Endothelial cell of umbilical vein (primary cell): ENCODE measurements around the gene PLD4. TPM values are rescaled to one million over a fixed set of nuclear protein-coding genes. Genes with fewer than 3 reads are reported as not detected.

Experiments
- BruUV-seq: library from RNA; stranded (reverse); fragments of 400-500 nt; replicated peaks from 2 replicates; lab custom pipeline; 2021; lab: Mats Ljungman, UMichigan
- CTCF ChIA-PET: fragments of 300-600, 350-600 bp; sonication (Branson Sonifier 250); formaldehyde crosslinking; loops from one replicate; lab custom pipeline; 2021; ENCODE audit warnings: antibody characterized with exemption, inconsistent platforms; lab: Charles Lee
- POLR2A ChIA-PET: fragments of 300-600, 350-600 bp; sonication (Branson Sonifier 250); formaldehyde crosslinking; loops from one replicate; lab custom pipeline; 2021; ENCODE audit warnings: antibody characterized with exemption, inconsistent platforms; lab: Charles Lee
- DNase-seq: peaks from one replicate; pipeline ENCODE4 v3.0.0-alpha.2; 2011; ENCODE audit warnings: low read depth, low spot score
- FAIRE-seq: peaks from 2 replicates; lab custom pipeline; 2011; peaks lifted over from hg19 to GRCh38; lab: Jason Lieb, UNC
- H2AFZ ChIP-seq: 2 replicates; pipeline ENCODE4 v1.6.0; 2012; ENCODE audit warnings: low read depth, low read length, control low read depth, inconsistent platforms
- H3K27ac ChIP-seq: 2 replicates; pipeline ENCODE4 v1.5.1; 2011; ENCODE audit warnings: low read depth, mild to moderate bottlenecking, control low read depth, low read length, moderate library complexity; ENCODE audit not compliant: insufficient read depth
- H3K27me3 ChIP-seq, 2 experiments: 2 replicates each; pipeline versions ENCODE4 v1.6.0 to v1.6.1; 2011; ENCODE audit warnings: low read length in 2 of 2, mixed read lengths in 1 of 2; ENCODE audit not compliant: control insufficient read depth in 2 of 2, insufficient read depth in 2 of 2
- H3K36me3 ChIP-seq, 2 experiments: 2 replicates in 1 of 2; 3 replicates in 1 of 2; pipeline ENCODE4 v1.5.1; 2011; ENCODE audit warnings: low read length in 2 of 2, mild to moderate bottlenecking in 1 of 2, moderate library complexity in 1 of 2; ENCODE audit not compliant: control insufficient read depth in 2 of 2, insufficient read depth in 2 of 2; ENCODE audit errors: extremely low read depth in 1 of 2
- H3K4me1 ChIP-seq: 3 replicates; pipeline ENCODE4 v1.5.1; 2011; ENCODE audit warnings: mild to moderate bottlenecking, low read length; ENCODE audit not compliant: control insufficient read depth, insufficient read depth; ENCODE audit errors: extremely low read depth
- H3K4me2 ChIP-seq: 2 replicates; pipeline ENCODE4 v1.6.1; 2011; ENCODE audit warnings: low read length, control low read depth, mixed read lengths; ENCODE audit not compliant: insufficient read depth
- H3K4me3 ChIP-seq, 3 experiments: fragments of 200-600 bp in 1 of 3; sonication (generic), shearing (Covaris generic) in 1 of 3; replicated peaks in 1 of 3; 2 replicates each; pipeline ENCODE4 v1.5.1; 2011 to 2016; ENCODE audit warnings: control low read depth in 3 of 3, low read length in 3 of 3, mild to moderate bottlenecking in 2 of 3, inconsistent platforms in 1 of 3, low read depth in 1 of 3, moderate library complexity in 1 of 3; ENCODE audit not compliant: insufficient read depth in 1 of 3
- H3K79me2 ChIP-seq: 2 replicates; pipeline ENCODE4 v1.6.0; 2012; ENCODE audit warnings: low read length, inconsistent platforms; ENCODE audit not compliant: control insufficient read depth, insufficient read depth
- H3K9ac ChIP-seq: replicated peaks from 2 replicates; pipeline ENCODE3; 2011; ENCODE audit warnings: low read length, control low read depth; ENCODE audit not compliant: insufficient read depth; ENCODE audit errors: extremely low read depth
- H3K9me1 ChIP-seq: replicated peaks from 3 replicates; pipeline ENCODE4 v1.6.0; 2011; ENCODE audit warnings: mild to moderate bottlenecking, low read length; ENCODE audit not compliant: control insufficient read depth, insufficient read depth; ENCODE audit errors: extremely low read depth
- H3K9me3 ChIP-seq: replicated peaks from 2 replicates; pipeline ENCODE4 v1.5.1; 2012; ENCODE audit warnings: low read length, inconsistent platforms; ENCODE audit not compliant: control insufficient read depth, insufficient read depth
- H4K20me1 ChIP-seq: replicated peaks from 2 replicates; pipeline ENCODE3; 2011; ENCODE audit warnings: mild to moderate bottlenecking, low read length; ENCODE audit not compliant: control insufficient read depth, insufficient read depth; ENCODE audit errors: extremely low read depth
- CTCF ChIP-seq, 2 donors: IDR thresholded peaks; 1 replicate in 1 of 2; 2 replicates in 1 of 2; pipeline ENCODE4 v1.5.1; 2011; ENCODE audit warnings: low read length in 2 of 2, mild to moderate bottlenecking in 2 of 2, moderate library complexity in 2 of 2, control low read depth in 1 of 2, inconsistent platforms in 1 of 2, low read depth in 1 of 2; ENCODE audit not compliant: insufficient read depth in 1 of 2; ENCODE audit errors: extremely low read depth in 1 of 2
- EZH2 ChIP-seq: IDR thresholded peaks from 2 replicates; pipeline ENCODE4 v1.6.1; 2012; ENCODE audit warnings: borderline replicate concordance, low read depth, mild to moderate bottlenecking, moderate library complexity, low read length, inconsistent platforms; ENCODE audit not compliant: severe bottlenecking
- GATA2 ChIP-seq: IDR thresholded peaks from 2 replicates; pipeline ENCODE4 v1.7.0; 2011; ENCODE audit warnings: low read depth, mild to moderate bottlenecking, moderate library complexity, mixed read lengths, low read length; ENCODE audit not compliant: insufficient read length, insufficient read depth
- MAX ChIP-seq: IDR thresholded peaks from 2 replicates; pipeline ENCODE4 v1.6.1; 2011; ENCODE audit not compliant: insufficient read depth, insufficient read length
- dilution Hi-C: fragments of 300-500 bp; cut with MboI; formaldehyde crosslinking; loops from one replicate; pipeline ENCODE4 v1.15.0; 2019; ENCODE audit warnings: low sequenced_read_pairs; ENCODE audit not compliant: extremely low pct_ligation_motif_present
- intact Hi-C: fragments of 100-400 bp; cut with micrococcal nuclease; formaldehyde crosslinking; loops from one replicate; pipeline ENCODE4 v1.10.0; 2022
- polyA plus RNA-seq, 4 experiments: library from polyadenylated mRNA; depleted of rRNA in 3 of 4; stranded (reverse) in 3 of 4; unstranded in 1 of 4; fragments of >200 nt; gene quantifications; 2 replicates each; pipeline versions ENCODE4 v1.2.1 to v1.2.3, GENCODE V29; 2011 to 2012; ENCODE audit warnings: missing spikeins in 1 of 4
- total RNA-seq: library from RNA; stranded (reverse); gene quantifications from 2 replicates; pipeline ENCODE4 v1.2.3, GENCODE V29; 2021

Gene PLD4
- total and polyA plus RNA-seq, 2 donors (not counting 3 experiments of a cell fraction or from before 2014, with no cell fraction given): 0.01 to 0.11 TPM

- Histone ChIP-seq H3K9me3 (no peaks in the 10 kb centered on the region), H4K20me1 (no peaks in the 10 kb centered on the region), H3K4me2 (no peak overlapping the region), H3K9me1 (no peaks in the 10 kb centered on the region), H2AFZ (no peak overlapping the region), H3K4me1 (peaks cover 6% of the 10 kb centered on the region), H3K4me3 (no peak overlapping the region), H3K27ac (no peak overlapping the region), H3K36me3 (no peaks in the 10 kb centered on the region), H3K9ac (no peak overlapping the region), H3K27me3 (peaks cover 3 to 11% of the 10 kb centered on the region in 2 experiments), H3K79me2 (no peaks in the 10 kb centered on the region)
- intact Hi-C loops: no loop called here
- no TSS peak for BruUV-seq
- CTCF ChIA-PET: interaction anchor here (1.4 to 3.0 kb wide), 3 partner anchors 39 to 160 kb away, joined by 3 to 39 read pairs (median 7); no protein-coding TSS in a partner anchor
- no peak for DNase-seq
- dilution Hi-C loops: loop anchor here (10.0 kb wide), 1 partner anchor 144 kb away; no protein-coding TSS in a partner anchor
- TF ChIP-seq MAX (no peak), GATA2 (no peak), CTCF (IDR thresholded peaks at IDR 0.05; ENCODE audit: extremely low read depth in 1 of 2, insufficient read depth in 1 of 2, low read depth in 1 of 2, low read length in 2 of 2) (no peak), EZH2 (no peak)
- POLR2A ChIA-PET: no interaction called here
- no peak for FAIRE-seq
These were observed 6.0 kb downstream of the PLD4 start for GRCh38 chr14:104930526-104931303.
